Nephron progenitor cell (in vitro differentiated cells): ENCODE data around the gene FUS.
"Not testable (repeated sequence)": the region's sequence is repeated elsewhere in the genome, so short reads cannot be mapped to it uniquely, and the experiment has no call there.

ENCODE experiments used
- DNase-seq: peaks from one replicate; pipeline ENCODE4 v3.0.0; 2021
- H3K27ac Mint-ChIP-seq: 2 replicates; pipeline ENCODE4 v1.8.0; 2021; ENCODE audit warnings: mild to moderate bottlenecking, moderate library complexity, mixed read lengths
- H3K27me3 Mint-ChIP-seq: 2 replicates; pipeline ENCODE4 v1.8.0; 2021; ENCODE audit warnings: mild to moderate bottlenecking, low read depth, mixed read lengths; ENCODE audit not compliant: poor library complexity
- H3K36me3 Mint-ChIP-seq: 2 replicates; pipeline ENCODE4 v1.8.0; 2021; ENCODE audit warnings: low read depth, mixed read lengths
- H3K4me1 Mint-ChIP-seq: 2 replicates; pipeline ENCODE4 v1.8.0; 2021; ENCODE audit warnings: mixed read lengths
- H3K4me3 Mint-ChIP-seq: 2 replicates; pipeline ENCODE4 v1.8.0; 2021; ENCODE audit warnings: mild to moderate bottlenecking, moderate library complexity, mixed read lengths
- H3K9me3 Mint-ChIP-seq: 2 replicates; pipeline ENCODE4 v1.8.0; 2021; ENCODE audit warnings: mild to moderate bottlenecking, moderate library complexity, mixed read lengths
- CTCF ChIP-seq: fragments of 200-600 bp; sonication (generic); IDR thresholded peaks from 2 replicates; pipeline ENCODE4 v1.5.0; 2021; ENCODE audit warnings: antibody characterized with exemption

FUS gene

GRCh38 chr16:31136287-31136662, 43.7 kb upstream of the FUS start:
- DNase-seq = no peak
- Mint-ChIP-seq H3K36me3 (no peaks in the 10 kb centered on the region), H3K4me3 (peak overlapping the region; percentile 63), H3K9me3 (no peaks in the 10 kb centered on the region), H3K4me1 (peaks cover 55% of the 10 kb centered on the region), H3K27me3 (peaks cover 5% of the 10 kb centered on the region), H3K27ac (no peak overlapping the region)
- TF ChIP-seq CTCF = no peak

GRCh38 chr16:31136822-31137499, 43.0 kb upstream of the FUS start:
- not testable (repeated sequence) for H3K4me3 Mint-ChIP-seq, H3K27me3 Mint-ChIP-seq, H3K27ac Mint-ChIP-seq, H3K9me3 Mint-ChIP-seq, DNase-seq, H3K36me3 Mint-ChIP-seq
- peaks cover 62% of the 10 kb centered on the region for H3K4me1 Mint-ChIP-seq

- H3K27me3 Mint-ChIP-seq = peaks cover 8% of the 10 kb centered on the region
- no peaks in the 10 kb centered on the region for H3K9me3 Mint-ChIP-seq
- TF ChIP-seq CTCF = no peak
- peaks cover 58% of the 10 kb centered on the region for H3K4me1 Mint-ChIP-seq
- H3K36me3 Mint-ChIP-seq = no peaks in the 10 kb centered on the region
- no peak overlapping the region for H3K4me3 Mint-ChIP-seq
- H3K27ac Mint-ChIP-seq = no peak overlapping the region
- DNase-seq = no peak
Observed at GRCh38 chr16:31138621-31139578, 41.0 kb upstream of the FUS start.

GRCh38 chr16:31141071-31141469, 38.9 kb upstream of the FUS start:
- not testable (repeated sequence) for H3K36me3 Mint-ChIP-seq, DNase-seq, H3K27ac Mint-ChIP-seq, H3K9me3 Mint-ChIP-seq
- H3K4me1 Mint-ChIP-seq = peaks cover 39% of the 10 kb centered on the region
- H3K27me3 Mint-ChIP-seq = peaks cover 23% of the 10 kb centered on the region
- H3K4me3 Mint-ChIP-seq = peak overlapping the region; percentile 79

GRCh38 chr16:31141489-31142108, 38.3 kb upstream of the FUS start:
- H3K4me3 Mint-ChIP-seq = peak overlapping the region; percentile 79
- H3K9me3 Mint-ChIP-seq = no peaks in the 10 kb centered on the region
- peaks cover 29% of the 10 kb centered on the region for H3K27me3 Mint-ChIP-seq

More at GRCh38 chr16:31141489-31142108, 38.3 kb upstream of the FUS start:
- peaks cover 36% of the 10 kb centered on the region for H3K4me1 Mint-ChIP-seq
- DNase-seq = no peak
- no peaks in the 10 kb centered on the region for H3K36me3 Mint-ChIP-seq
- no peak for TF ChIP-seq CTCF
- peak overlapping the region; percentile 47 for H3K27ac Mint-ChIP-seq
